Purkinje cell (primary cell): ENCODE data around the gene EIF3D. TPM values are rescaled to one million over a fixed set of nuclear protein-coding genes. Genes with fewer than 3 reads are reported as not detected.

Experiments
- polyA plus RNA-seq: library from polyadenylated mRNA; unstranded; fragments of >200 nt; fragmentation: Nextera tagmentation; gene quantifications from 2 replicates; pipeline ENCODE4 v1.2.1, GENCODE V29; 2014

Gene EIF3D, protein sequence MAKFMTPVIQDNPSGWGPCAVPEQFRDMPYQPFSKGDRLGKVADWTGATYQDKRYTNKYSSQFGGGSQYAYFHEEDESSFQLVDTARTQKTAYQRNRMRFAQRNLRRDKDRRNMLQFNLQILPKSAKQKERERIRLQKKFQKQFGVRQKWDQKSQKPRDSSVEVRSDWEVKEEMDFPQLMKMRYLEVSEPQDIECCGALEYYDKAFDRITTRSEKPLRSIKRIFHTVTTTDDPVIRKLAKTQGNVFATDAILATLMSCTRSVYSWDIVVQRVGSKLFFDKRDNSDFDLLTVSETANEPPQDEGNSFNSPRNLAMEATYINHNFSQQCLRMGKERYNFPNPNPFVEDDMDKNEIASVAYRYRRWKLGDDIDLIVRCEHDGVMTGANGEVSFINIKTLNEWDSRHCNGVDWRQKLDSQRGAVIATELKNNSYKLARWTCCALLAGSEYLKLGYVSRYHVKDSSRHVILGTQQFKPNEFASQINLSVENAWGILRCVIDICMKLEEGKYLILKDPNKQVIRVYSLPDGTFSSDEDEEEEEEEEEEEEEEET
- 58.2 and 60.9 TPM in 2 replicates for polyA plus RNA-seq

DNA sequence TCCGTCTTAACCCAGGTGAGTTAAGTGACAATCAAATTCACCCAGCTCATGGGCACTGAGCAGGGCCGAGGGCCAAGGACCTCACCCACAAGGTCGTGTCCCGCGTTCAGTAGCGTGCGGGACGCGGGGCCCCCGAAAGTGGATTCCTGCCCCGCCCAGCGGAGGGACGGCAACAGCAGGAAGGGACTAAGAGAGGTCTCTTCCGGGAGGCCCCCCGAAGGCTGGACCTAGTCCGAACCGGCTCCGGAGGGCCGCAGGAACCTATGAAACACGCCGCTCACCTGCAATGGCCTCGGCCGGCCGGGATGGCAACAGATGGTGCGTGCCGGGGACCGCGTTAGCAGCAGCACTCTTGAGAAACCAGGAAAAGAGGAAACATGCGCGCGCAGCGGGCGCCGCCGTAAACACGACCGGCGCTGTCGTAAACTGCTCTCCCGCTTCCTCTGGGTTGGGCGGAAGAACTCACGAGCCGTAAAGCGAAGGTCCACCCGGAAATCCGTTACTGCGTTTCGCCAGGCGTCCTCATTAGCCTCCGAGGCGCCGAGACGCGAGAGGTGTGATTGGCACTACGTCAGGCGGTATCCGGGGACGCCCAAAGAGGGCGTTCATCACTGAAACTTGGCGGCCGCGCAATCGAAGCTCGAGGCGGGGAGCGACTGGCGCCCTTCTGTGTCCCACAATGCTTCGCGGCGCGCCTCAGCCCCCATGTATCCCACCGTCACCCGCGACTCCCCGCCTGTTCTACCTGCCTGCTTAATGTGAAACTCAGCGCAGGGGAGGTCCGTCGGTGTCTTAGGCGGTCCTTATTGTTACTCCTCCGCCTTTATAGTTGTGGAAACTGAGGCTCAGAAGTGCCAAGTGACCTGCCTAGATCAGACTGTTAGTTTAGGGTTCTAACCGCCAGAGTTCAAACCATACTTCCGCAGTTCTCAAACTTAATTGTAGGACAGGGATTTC is at the start of gene EIF3D:
Gene EIF3D (minus strand): TSS at position 372 of the 957 bp plus-strand sequence. CDS start 3,045 bp downstream, outside the sequence.

DNA sequence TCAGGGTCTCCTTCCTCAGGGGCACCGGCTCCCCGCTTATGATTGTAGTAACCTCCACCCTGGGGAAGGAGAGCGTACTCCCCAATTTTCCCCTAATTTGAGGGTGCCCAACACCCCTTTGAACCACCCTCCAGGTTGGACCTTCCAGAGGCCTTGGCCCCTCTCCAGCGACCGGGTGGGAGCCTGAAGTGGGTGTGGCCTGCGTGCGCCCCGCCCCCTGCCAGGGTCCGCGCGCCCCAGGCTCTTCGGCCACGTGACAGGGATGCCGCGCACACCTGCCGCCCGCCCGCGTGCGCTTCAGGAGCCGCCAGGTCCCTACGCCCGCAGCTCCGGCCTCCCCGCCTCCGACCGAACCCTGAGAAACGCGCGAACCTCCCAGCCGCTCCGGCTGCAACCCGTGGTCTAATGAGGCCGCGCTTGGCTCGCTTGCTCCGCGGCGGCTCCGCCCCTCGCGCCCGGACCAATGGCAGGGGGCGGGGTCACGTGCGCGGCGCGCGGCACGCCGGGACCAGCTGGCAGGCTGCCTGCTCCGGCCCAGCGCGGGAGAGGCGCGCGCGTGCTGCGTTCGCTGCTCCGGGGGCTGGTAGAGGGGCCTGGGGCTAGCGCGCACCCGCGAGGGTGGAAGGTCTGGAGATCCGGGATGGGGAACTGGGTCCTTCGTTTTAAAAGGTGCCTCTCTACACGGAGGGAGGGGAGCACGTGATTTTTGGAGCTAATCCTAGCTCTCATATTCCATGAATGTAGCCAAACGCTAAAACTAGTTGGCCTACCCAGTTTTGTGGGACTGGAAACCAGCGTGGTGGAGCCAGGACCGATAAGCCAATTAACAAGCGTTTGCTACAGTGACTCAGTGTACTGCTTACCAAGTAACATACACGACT is 22.1 kb downstream of the EIF3D start, which contains the start of gene FOXRED2:
Gene FOXRED2 (minus strand): TSS at position 404 of the 881 bp plus-strand sequence. CDS start 618 bp downstream, outside the sequence.

DNA sequence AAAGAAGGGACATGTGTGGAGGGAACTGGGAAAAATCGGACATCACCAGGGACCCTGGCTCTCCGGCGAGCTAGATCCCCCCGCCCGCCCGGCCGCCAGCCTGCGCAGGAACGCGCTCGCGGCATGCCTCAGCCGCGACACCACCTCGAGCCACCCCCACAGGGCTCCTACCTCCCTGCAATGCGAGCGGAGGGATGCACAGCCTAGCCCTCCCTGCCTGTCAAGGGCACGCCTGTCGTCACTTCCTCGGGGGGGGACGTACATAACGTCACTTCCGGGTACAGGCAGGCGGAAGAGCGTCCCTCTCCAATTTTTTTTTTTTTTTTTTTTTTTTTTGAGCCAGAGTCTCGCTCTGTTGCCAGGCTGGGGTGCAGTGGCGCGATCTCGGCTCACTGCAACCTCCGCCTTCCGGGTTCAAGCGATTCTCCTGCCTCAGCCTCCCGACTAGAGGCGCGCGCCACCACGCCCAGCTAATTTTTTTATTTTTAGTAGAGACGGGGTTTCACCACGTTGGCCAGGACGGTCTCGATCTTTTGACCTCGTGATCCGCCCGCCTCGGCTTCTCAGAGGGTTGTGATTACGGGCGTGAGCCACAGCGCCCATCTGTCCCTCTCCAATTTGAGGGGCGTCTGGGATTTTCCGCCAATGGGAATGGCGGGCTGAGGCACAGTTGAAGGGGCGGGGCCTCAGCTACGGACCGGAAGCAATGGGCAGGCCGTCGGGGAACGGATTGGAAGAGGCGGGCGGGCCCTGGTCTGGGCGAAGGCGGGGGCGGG is 47.4 kb downstream of the EIF3D start, which contains the start of gene TXN2:
Gene TXN2 (minus strand): TSS at position 248 of the 776 bp plus-strand sequence. CDS start 803 bp downstream, outside the sequence.

Other genes starting within 250 kb of the EIF3D start
- 0.84 and 7.9 TPM in 2 replicates for gene MYH9, start 141.2 kb downstream of the EIF3D start, polyA plus RNA-seq
- 78.1 and 107 TPM in 2 replicates for gene TXN2, start 47.5 kb downstream of the EIF3D start, polyA plus RNA-seq
- gene FOXRED2, start 22.1 kb downstream of the EIF3D start, polyA plus RNA-seq = 3.0 and 6.8 TPM in 2 replicates
- gene CACNG2, start 174.6 kb upstream of the EIF3D start, polyA plus RNA-seq = 9.2 and 17.6 TPM in 2 replicates
- 48.3 and 68.6 TPM in 2 replicates for gene IFT27, start 247.0 kb upstream of the EIF3D start, polyA plus RNA-seq